HG03139 (cell line): Measurements from ENCODE around the gene SLC7A4.
"Not testable (repeated sequence)": the region's sequence is repeated elsewhere in the genome, so short reads cannot be mapped to it uniquely, and the experiment has no call there.

Experiments used
- ATAC-seq: cut with Tn5 transposase; IDR thresholded peaks from one replicate; pipeline ENCODE4 v1.9.1; 2021; ENCODE audit not compliant: unreplicated experiment

SLC7A4 gene, protein sequence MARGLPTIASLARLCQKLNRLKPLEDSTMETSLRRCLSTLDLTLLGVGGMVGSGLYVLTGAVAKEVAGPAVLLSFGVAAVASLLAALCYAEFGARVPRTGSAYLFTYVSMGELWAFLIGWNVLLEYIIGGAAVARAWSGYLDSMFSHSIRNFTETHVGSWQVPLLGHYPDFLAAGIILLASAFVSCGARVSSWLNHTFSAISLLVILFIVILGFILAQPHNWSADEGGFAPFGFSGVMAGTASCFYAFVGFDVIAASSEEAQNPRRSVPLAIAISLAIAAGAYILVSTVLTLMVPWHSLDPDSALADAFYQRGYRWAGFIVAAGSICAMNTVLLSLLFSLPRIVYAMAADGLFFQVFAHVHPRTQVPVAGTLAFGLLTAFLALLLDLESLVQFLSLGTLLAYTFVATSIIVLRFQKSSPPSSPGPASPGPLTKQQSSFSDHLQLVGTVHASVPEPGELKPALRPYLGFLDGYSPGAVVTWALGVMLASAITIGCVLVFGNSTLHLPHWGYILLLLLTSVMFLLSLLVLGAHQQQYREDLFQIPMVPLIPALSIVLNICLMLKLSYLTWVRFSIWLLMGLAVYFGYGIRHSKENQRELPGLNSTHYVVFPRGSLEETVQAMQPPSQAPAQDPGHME

DNA sequence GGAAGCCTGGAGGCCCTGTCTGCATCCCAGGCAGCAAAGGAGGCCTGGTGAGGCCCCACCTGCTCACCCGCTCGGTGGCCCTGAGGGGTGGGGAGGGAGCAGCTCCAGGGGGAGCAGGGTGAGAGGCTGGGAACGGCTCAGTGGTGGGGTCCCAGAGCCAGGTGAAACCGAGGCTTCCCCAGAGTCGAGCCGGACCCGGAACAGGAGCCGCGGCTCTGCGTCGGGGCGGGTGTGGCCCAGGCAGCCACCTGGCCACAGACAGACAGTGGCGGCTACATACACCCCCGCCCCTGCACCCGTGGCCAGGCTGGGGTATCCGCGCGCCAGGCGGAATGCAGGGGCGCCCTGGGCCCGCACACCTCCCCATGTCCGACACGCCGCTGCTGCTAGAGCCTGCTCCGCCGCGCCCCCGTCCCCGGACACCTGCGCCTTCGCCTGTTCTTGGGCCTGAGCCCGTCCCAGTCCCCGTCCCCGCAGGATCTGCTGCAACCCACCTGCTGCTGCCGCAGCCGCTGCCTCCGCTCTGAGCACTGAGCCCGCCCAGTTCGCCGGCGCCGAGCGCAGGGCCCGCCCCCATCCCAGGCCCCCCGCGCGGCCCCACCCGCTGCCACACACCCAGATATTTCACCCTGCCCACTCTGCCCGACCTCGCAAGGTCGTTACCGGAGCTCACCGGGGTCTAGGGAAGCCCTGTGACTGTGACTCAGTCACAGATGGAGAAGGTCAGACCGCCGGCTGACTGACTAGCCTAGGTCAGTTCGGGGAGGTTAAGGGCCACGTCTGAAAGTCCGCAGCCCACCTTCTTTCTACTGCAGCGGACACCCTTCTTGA is at the start of gene SLC7A4:
Gene SLC7A4, minus strand, starts transcription at position 525 of the 831 bp plus-strand sequence. CDS start 749 bp downstream, outside the sequence.
- ATAC-seq: no peak

DNA sequence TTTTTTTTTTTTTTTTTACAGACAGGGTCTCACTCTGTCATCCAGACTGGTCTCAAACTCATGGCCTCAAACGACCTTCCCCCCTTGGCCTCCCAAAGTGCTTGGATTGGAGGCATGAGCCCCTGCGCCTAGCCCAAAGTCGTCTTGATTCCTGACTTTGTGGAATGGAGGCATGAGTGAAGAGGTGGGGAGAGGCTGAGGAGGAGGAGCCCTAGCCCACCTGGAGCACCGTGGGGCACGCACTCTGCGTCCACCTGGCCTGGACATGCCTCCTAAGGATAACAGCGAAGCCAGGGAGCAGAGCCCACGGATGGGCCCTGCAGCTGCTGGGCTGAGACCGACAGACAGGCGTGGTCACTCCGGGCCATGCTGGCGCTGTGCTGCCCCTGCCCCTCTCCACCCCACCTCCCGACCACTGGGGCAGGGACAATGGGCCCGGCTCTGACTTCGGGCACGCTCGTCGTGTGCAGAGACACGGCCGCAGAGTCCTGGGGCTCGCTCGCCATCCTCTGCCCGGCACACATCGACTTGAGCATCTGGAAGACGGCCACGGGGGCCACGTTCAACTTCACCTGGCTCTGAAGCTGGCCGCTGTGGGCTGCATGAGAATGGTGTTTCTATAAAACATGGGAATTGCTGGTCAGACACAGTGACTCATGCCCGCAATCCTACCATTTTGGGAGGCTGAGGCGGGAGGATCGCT is 48.2 kb upstream of the SLC7A4 start:
- no peak for ATAC-seq

DNA sequence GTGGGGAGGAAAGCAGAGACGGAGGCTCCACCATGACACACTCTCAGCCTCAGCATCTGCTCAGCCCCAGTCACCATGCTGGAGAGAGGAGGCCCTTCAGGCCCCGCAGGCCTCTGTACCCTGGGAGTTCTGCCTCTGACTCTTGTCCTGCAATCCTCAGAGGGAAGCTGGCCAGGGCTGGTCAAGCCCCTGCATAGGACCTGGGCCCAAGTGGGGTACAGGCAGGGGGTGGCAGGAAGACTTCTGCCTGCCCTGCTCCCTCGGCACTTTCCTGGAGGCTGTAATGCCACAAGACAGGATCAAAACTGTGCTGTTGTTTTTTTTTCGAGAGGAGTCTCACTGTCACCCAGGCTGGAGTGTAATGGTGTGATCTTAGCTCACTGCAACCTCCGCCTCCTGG is 47.1 kb upstream of the SLC7A4 start:
- ATAC-seq: no peak

DNA sequence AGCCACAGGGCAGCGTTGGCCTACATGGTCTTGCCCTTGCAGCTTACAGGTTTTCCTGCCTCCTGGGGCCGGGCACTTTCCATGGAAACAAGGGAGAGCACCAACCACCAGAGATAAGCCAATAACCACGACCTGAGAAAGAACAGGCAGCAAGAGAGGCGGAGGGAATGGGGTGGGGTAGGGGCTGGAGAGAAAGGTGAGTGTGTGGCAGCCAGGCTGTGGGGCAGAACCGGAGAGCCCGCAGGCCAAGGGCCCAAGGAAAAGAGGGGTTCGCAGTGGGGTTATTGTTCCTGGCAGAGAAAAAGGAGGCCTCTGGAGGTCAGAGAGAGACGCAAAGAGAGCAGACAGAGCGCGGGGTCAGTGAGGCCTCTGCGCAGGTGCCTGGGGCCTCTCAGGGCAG is 46.6 kb upstream of the SLC7A4 start:
- ATAC-seq: no peak

DNA sequence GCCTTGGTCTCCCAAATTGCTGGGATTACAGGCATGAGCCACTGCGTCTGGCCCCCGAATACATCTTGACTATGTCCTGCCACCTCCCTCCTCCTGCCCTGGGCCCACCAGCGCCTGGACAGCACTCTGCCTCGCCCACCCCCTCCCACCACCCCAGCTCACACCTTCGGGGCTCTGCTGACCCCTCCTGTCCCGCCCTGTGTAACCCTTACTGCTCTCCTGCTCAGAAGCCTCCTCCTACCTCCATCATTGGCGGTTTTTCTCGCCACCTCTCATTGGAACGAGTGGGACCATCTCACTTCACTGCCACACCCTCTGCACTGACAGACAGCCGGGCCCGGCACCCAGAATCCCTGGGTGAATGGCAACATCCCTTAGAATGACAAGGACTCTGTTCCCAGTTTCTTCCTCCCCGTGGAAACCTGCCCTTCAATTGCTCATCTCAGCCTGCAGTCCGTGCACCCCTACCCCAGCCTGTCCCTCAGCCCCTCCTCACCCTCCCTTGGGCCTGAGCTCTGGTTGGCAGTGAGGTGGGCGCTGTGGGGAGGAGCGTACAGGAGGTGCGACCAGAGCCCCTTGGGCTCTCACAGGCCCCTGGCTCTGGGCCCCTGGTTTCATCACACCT is 45.6 kb upstream of the SLC7A4 start:
- ATAC-seq: no peak

DNA sequence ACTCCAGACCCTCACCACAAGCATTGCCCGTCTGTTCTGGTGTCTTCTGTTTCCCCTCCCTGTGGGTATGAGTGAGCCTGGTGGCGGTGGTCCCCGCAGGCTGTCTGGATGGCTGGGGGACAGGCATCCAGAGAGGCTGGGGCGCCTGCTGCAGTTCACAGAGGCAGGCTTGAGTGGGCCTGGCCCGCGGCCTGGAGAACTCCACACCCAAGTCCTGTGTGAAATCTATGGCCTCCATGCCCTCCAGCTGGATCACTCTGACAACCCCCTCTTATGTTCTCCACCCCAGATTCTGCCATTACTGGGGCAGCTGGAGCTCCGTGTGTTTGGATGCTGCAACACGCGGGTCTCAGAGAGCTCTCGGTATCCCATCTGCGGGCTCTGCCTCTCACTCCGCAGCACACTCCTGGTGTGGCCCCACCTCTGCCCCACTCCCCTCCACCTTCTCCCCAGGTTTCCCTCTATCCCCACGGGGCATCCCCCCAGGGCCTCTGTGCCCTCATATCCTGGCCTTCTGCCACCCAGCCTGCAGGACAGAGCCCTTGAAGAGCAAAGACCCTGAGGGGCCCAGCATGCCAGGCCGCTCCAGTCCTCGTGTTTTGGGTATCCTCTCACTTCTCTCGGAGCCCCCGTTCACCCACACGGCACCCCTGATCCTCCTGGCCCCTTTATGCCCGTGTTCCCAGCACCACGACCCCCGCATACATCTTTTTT is 44.7 kb upstream of the SLC7A4 start:
- no peak for ATAC-seq

DNA sequence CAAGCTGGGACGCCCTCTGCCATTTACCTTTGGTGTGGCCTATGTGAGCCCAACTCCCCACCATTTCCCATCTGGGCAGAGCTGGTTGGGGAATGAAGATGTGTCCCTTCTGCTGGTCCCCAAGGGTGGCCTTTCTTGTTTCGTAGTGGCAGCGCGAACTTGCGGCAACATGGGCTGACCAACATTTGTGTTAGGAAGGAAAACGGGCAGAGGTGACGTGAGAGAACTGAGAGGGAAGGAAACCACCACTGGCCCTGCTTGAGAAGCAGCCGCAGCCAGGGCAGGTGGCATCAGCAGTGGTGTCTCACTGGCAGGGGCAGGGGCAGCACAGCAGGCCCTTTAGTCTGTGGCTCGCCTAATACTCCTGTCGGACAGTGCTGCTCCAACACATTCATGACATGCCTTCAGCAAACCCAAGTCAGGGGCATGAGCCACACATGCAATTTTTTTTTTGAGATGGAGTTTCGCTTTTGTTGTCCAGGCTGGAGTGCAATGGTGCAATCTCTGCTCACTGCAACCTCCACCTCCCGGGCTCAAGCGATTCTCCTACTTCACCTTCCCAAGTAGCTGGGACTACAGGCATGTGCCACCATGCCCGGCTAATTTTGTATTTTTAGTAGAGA is 43.3 kb upstream of the SLC7A4 start:
- no peak for ATAC-seq

DNA sequence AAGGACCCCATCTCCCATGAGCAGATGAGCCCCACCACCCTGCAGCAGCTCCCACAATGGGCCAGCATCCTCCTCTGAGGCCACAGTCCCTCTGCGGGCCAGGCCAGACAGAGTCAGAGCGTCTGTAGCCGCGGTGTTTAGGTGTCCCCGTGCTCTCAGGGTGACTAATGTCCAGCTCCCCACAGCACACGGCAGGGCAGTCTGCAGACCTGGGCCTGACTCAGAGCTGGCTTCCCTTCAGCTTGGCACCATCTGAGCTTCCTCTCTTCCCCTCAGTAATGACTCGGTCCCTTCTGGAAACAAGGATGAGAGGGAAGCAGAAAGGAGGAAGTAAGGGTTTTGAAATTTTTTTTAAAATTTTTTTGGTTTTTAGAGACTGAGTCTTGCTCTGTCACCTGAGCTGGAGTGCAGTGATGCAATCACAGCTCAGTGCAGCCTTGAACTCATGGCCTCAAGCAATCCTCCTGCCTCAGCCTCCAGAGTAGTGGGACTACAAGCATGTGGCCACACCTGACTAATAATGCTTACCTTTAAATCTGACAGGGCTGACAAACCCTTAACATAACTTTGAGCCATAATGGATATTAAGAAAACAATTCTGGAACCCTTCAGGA is 41.8 kb upstream of the SLC7A4 start:
- ATAC-seq: no peak

DNA sequence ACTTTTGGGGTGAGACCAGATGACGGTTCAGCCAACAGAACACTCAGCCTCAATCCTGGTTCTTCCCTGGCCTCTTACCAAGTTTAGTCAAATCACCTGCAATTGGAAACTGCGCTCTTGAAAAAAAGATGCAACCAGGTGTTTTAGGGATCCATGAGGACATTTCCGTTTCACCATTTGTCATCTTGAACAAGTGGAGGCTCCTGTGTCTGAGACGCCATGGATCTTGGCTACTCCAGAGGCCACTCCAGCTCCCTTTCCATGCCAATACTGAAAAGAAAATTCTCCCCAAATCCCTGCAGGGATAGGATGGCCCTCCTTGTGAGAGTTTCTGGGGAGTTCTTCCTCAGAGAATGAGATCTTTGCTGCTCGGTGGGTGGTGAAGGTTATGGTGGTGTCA is 41.1 kb upstream of the SLC7A4 start:
- ATAC-seq: no peak

DNA sequence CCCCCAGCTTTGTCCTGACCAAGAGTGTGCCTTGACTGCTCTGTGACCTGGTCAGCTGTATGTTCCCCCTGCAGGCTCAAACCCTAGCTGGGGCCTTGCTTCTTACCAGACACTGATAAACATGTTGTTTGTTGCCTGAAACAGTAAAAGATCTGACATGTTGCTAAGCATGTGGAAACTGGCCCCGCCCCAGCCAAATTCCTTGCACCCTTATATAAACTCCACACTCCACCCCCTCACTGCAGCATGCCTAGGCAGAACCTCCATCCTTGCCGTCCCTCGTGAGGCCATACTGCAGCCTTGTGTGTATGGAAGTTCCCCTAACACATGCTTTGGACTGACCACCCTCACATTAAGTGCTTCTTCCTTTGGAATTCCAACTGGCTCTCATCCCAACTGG is 40.7 kb upstream of the SLC7A4 start:
- ATAC-seq: no peak

DNA sequence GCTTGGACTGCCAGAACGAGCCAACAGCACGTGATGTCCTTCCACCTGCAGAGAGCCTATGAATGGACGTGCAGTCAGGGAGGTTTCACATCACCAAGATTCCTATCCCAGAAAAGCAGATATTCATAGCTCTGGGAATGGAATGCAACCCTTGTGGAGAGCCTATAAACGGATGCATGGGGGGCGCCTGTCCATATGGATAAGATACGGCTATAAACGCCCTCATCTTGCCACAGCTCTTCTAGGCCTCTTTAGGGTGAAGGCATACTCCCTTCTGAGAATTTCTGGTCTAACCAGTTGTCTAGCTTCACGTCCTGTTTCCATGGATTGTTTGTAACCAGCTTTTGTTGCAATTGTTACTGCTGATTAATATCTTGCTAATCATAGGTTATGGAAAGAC is 39.4 kb upstream of the SLC7A4 start:
- ATAC-seq: not testable (repeated sequence)

DNA sequence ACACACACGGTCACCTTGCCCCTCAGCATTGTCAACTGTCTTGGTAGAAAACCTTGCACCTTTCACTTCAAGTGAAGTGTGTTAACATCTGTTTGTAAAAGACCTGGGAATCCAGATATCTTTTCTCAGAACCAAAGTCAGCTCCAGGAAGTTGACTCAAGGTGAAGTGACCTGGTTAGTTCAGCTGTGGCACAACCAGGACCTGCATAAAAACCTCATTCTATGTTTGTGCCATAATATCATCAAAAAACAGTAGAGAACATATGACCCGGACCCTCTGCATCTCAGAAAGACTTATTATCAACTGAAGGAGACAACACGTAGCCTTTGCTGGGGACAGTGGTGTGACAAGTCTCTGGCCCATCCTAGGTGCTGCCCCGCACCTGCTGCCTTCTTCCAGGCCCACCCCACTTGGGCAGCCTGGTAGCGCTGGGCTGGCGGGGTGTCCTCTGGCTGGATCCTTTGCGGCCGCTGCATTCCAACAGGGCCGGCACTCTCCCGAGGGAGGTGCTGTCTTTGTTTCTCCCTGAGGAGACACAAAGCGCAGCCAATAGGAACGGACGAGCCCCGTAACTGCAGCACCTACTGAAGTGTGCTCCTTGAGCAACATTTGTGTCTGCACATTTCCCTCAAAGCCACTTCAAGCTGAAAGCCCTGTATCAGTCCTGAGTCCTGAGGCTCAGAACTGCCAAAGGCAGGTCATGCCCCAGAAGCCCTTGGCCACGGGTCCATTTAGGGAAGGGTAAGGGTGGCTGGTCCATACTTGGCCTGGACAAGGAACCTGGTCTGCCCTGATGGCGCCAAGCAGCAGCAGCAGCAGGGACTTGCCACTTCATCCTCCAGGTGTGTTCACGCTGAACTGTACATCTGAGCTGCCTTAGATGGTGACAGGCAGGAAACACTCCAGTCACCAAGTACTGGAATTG is 38.6 kb upstream of the SLC7A4 start:
- no peak for ATAC-seq

DNA sequence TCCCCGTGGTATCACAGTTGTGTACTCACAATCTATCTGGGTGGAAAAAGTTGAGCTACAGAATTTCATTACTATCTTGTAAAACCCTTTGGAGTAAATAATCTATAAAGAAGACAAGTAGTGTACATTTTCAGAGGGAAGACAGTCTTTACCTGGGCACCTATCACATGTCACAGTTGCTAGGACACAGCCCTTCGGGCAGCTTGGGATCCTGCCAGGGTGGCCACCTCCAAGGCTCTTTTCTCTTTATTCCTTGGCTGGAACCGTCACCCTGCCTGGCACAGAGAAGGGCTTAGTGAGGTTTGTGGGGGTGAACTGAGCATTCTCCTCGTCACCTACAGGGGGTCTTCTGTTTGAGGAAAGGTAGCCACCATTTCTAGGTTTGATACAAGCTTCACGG is 37.0 kb upstream of the SLC7A4 start:
- ATAC-seq: no peak

DNA sequence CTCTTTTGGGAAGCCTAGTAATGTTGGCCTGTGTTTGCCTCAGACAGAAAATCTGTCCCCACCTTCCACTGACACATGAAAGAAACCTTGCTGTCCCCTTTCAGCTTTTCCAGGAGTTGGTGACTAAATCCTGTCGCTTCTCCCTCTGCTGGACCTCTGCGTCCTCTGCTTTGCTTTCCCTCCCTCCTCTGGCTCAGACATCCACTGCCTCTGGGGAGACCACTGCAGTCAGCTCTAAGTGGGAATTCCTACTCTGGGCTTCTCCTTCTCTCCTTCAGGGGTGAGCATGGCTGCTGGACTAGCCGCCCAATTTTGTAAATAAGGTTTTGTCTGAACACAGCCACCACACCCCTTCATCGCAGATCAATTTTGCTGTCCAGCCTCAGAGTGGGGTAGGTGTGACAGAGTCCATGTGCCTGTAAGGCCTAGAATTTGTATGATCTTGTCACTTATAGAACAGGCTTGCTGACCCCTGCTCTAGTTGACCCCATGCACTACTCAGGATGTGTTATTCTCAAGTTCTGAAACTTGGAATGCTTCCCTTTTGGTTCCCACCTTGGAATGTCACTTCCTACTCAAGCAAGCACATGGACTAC is 36.4 kb upstream of the SLC7A4 start:
- no peak for ATAC-seq

DNA sequence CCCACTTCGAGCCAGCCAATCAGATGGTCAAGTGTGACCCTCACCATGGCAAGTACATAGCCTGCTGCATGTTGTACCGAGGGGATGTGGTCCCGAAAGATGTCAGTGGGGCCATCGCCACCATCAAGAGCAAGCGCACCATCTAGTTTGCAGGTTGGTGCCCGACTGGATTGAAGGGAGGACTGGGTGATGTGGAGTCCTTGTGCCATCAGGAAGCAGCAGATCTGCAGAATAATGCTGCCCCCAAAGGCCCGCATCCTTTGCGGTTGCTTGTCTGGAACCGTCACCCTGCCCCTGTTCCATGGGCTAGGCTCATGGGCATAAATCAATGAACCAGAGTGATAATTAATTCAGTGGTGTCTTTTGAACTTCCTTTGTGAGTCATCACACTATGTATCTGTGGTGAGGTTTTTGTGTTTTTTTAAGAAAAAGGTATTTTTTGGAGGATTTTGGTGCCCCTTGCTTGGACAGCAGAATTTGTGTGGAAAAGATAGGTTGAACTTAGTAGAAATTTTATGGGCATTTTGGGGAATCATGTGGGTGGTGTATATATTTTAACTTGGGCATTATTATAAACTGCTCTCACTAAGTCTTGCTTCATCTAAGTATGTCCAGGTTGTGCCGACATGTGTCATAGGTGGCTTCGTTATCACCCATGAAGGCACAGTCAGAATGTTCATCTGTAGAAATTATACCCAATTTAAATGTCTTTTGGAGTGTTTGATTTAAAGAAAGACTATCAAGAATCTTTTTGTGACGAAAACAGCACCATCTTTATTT is 35.7 kb upstream of the SLC7A4 start:
- no peak for ATAC-seq

DNA sequence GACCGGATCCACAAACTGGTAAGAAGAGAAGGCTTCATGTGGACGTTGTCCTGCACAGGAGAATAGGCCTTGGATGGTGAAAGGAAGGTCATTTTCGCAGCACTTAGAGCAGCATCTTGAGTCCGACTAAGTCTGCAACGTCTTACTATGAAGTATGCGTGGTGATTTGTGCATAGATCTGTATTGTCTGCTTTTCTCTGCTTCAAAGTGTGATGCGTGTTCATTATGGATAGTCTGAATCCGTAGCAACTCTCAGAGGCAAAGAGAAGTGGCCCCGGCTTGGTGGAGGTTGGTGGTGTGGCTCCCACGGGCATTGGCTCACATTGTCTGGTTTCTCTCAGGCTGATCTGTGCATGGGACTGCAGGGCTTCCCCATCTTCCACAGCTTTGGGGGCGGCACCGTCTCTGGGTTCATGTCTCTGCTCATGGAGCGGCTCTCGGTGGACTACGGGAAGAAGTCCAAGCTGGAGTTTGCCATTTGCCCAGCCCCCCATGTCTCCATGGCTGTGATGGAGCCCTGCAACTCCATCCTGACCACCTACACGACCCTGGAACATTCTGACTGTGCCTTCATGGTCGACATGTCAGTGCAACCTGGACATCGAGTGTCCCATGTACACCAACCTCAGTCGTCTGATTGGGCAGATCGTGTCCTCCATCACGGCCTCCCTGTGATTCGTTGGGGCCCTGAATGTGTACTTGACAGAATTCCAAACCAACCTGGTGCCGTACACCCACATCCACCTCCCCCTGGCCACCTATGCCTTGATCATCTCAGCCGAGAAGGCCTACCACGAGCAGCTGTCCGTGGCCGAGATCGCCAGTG is 34.9 kb upstream of the SLC7A4 start:
- ATAC-seq: no peak
